Measurements from ENCODE around the gene ETFDH. TPM values are rescaled to one million over a fixed set of nuclear protein-coding genes. Genes with fewer than 3 reads are reported as not detected.
A peak's percentile ranks its signal among the peaks of the same experiment; 100 is the strongest.
"Not testable (repeated sequence)": the region's sequence is repeated elsewhere in the genome, so short reads cannot be mapped to it uniquely, and the experiment has no call there.

ETFDH gene
- total and polyA plus RNA-seq, 9 of the 15 experiments (the other 6 are each of a cell fraction or from before 2014, with no cell fraction given) = 14.6 to 33.6 (median 25.9) TPM

DNA sequence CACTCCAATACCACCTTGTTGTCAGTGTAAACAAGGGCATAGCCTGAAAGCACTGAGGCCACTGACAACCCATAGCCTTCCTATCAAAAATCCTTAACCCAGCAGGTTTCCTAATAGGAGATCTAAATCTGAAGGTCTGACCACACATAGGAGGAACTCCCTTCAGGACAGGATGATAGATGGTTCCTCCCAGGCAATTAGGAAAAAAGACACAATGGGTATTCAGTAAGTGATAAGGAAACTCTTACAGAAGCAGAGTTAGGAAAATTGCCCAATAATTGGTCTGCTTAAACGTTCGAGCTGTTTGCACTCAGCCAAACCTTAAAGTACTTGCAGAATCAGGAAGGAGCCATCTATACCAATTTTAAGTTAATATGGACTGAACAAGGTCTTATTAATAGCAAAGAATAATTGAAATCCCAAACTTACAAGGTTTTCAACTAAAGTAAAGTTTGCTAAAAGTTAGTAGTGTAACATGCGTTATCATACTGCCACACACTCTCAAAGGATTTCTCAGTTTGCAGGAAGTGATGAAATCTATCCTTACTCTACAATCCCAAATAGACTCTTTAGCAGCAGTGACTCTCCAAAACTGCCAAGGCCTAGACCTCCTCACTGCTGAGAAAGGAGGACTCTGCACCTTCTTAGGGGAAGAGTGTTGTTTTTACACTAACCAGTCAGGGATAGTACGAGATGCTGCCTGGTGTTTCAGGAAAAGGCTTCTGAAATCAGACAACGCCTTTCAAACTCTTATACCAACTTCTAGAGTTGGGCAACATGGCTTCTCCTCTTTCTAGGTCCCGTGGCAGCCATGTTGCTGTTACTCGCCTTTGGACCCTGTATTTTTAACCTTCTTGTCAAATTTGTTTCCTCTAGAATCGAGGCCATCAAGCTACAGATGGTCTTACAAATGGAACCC is 8.1 kb upstream of the ETFDH start (continued):
- peak; percentile 68 for TF ChIP-seq DACH1 (IDR thresholded peaks at IDR 0.05; ENCODE audit: partially characterized antibody)
- TF ChIP-seq, protein P1, sequence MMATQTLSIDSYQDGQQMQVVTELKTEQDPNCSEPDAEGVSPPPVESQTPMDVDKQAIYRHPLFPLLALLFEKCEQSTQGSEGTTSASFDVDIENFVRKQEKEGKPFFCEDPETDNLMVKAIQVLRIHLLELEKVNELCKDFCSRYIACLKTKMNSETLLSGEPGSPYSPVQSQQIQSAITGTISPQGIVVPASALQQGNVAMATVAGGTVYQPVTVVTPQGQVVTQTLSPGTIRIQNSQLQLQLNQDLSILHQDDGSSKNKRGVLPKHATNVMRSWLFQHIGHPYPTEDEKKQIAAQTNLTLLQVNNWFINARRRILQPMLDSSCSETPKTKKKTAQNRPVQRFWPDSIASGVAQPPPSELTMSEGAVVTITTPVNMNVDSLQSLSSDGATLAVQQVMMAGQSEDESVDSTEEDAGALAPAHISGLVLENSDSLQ (IDR thresholded peaks at IDR 0.05) = peak; percentile 95
- 0 out of 2 replicates have a peak, but pooled peaks have one; percentile 20 for TF ChIP-seq ZBTB40 (IDR thresholded peaks at IDR 0.05)
- not testable (repeated sequence) for TF ChIP-seq ZBTB40 (CRISPR knock-in tag; IDR thresholded peaks at IDR 0.05)
- TF ChIP-seq ESRRA (IDR thresholded peaks at IDR 0.05; ENCODE audit: borderline replicate concordance, low read depth) = peak; percentile 56; the same call in 1 of the 2 replicates
- peak; percentile 99 for TF ChIP-seq MEIS2 (IDR thresholded peaks at IDR 0.05; ENCODE audit: partially characterized antibody)
- TF ChIP-seq ADNP (tag; IDR thresholded peaks at IDR 0.05) = 0 out of 2 replicates have a peak, but pooled peaks have one; percentile 38
- peak; percentile 70 for TF ChIP-seq TCF3 (CRISPR knock-in tag; IDR thresholded peaks at IDR 0.05)
- 0 out of 2 replicates have a peak, but pooled peaks have one; percentile 64 for TF ChIP-seq ZNF592 (IDR thresholded peaks at IDR 0.05)
- TF ChIP-seq YY1 (IDR thresholded peaks at IDR 0.05; ENCODE audit: borderline replicate concordance in 1 of 3, control insufficient read depth in 1 of 3, extremely low read depth in 1 of 3, insufficient read depth in 3 of 3, insufficient read length in 1 of 3, insufficient replicate concordance in 2 of 3, low read depth in 1 of 3, low read length in 2 of 3) = peak in 1 of 3 experiments; percentile 31

Measured in K562 (cell line).